ENCODE data around the gene SLC35G3. TPM values are rescaled to one million over a fixed set of nuclear protein-coding genes. Genes with fewer than 3 reads are reported as not detected.

SLC35G3 gene
- total and polyA plus RNA-seq, 2 of the 13 experiments (the other 11 are each of a cell fraction or from before 2014, with no cell fraction given), result not detected

DNA sequence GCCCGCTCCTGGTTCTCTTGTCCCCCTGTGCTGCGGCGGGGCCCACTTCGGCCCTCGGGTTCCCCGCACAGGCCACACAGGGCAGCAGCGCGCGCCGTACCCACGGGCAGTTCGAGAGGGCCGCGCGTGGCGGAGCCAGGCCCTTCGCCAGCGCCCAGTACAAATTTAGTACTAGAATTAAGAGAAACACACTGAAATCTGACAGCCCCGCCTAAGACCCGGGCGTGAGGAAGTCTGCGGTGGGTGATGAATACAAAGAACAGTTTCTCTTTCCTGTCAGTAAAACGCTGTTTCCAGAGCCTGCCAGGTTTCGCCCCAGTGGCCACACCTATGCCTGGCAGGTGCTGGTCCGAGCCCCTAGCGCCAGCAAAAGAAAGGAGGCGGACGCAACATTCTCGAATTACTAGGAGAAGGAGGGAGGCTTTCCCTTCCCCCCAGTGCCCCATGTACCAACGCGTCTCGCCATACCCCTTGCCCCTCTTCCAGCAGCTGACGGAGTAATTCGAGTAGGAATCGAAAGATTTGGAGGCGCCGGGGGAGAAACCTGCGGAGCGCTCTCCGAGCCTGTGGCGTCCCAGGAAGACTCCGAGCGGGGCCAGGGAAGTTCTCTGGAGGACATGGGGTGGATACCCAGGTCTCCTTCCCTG is 48.1 kb upstream of the SLC35G3 start (continued):
- TF ChIP-seq HNRNPH1 (optimal IDR thresholded peaks at IDR 0.05; ENCODE audit: low read depth, low read length), result no peak
- no peak for TF ChIP-seq HDAC2 (CRISPR knock-in tag; IDR thresholded peaks at IDR 0.05)
- no peak for TF ChIP-seq TFDP1 (CRISPR knock-in tag; IDR thresholded peaks at IDR 0.05; ENCODE audit: borderline replicate concordance)
- TF ChIP-seq ZNF501 (CRISPR knock-in tag; IDR thresholded peaks at IDR 0.05), result no peak
- TF ChIP-seq HDAC1 (CRISPR knock-in tag; IDR thresholded peaks at IDR 0.05), result no peak
- TF ChIP-seq HNF4A (CRISPR knock-in tag; IDR thresholded peaks at IDR 0.05), result no peak
- no peak for TF ChIP-seq GPBP1L1 (CRISPR knock-in tag; IDR thresholded peaks at IDR 0.05)
- TF ChIP-seq, protein P1, sequence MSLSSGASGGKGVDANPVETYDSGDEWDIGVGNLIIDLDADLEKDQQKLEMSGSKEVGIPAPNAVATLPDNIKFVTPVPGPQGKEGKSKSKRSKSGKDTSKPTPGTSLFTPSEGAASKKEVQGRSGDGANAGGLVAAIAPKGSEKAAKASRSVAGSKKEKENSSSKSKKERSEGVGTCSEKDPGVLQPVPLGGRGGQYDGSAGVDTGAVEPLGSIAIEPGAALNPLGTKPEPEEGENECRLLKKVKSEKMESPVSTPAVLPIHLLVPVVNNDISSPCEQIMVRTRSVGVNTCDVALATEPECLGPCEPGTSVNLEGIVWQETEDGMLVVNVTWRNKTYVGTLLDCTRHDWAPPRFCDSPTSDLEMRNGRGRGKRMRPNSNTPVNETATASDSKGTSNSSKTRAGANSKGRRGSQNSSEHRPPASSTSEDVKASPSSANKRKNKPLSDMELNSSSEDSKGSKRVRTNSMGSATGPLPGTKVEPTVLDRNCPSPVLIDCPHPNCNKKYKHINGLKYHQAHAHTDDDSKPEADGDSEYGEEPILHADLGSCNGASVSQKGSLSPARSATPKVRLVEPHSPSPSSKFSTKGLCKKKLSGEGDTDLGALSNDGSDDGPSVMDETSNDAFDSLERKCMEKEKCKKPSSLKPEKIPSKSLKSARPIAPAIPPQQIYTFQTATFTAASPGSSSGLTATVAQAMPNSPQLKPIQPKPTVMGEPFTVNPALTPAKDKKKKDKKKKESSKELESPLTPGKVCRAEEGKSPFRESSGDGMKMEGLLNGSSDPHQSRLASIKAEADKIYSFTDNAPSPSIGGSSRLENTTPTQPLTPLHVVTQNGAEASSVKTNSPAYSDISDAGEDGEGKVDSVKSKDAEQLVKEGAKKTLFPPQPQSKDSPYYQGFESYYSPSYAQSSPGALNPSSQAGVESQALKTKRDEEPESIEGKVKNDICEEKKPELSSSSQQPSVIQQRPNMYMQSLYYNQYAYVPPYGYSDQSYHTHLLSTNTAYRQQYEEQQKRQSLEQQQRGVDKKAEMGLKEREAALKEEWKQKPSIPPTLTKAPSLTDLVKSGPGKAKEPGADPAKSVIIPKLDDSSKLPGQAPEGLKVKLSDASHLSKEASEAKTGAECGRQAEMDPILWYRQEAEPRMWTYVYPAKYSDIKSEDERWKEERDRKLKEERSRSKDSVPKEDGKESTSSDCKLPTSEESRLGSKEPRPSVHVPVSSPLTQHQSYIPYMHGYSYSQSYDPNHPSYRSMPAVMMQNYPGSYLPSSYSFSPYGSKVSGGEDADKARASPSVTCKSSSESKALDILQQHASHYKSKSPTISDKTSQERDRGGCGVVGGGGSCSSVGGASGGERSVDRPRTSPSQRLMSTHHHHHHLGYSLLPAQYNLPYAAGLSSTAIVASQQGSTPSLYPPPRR (CRISPR knock-in tag; IDR thresholded peaks at IDR 0.05; ENCODE audit: borderline replicate concordance), result 0 out of 2 replicates have a peak, but pooled peaks have one; percentile 9
- TF ChIP-seq, protein P2, sequence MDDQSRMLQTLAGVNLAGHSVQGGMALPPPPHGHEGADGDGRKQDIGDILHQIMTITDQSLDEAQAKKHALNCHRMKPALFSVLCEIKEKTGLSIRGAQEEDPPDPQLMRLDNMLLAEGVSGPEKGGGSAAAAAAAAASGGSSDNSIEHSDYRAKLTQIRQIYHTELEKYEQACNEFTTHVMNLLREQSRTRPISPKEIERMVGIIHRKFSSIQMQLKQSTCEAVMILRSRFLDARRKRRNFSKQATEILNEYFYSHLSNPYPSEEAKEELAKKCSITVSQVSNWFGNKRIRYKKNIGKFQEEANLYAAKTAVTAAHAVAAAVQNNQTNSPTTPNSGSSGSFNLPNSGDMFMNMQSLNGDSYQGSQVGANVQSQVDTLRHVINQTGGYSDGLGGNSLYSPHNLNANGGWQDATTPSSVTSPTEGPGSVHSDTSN (CRISPR knock-in tag; IDR thresholded peaks at IDR 0.05; ENCODE audit: borderline replicate concordance), result no peak
- no peak for TF ChIP-seq NR2F6 (IDR thresholded peaks at IDR 0.05)
- TF ChIP-seq NR2F6 (CRISPR knock-in tag; IDR thresholded peaks at IDR 0.05), result no peak
- peak; percentile 49; the same call in 1 of the 2 replicates for TF ChIP-seq ZFX (CRISPR knock-in tag; IDR thresholded peaks at IDR 0.05; ENCODE audit: low read depth)
- no peak for TF ChIP-seq NCOR1 (IDR thresholded peaks at IDR 0.05; ENCODE audit: borderline replicate concordance, low read length)
- TF ChIP-seq FOXO4 (CRISPR knock-in tag; conservative IDR thresholded peaks at IDR 0.05), result no peak
- TF ChIP-seq TARDBP (CRISPR knock-in tag; IDR thresholded peaks at IDR 0.05), result 0 out of 2 replicates have a peak, but pooled peaks have one; percentile 26
